ENCODE results near the gene ODC1.

ODC1 gene

GRCh38 chr2:10447895-10448575 is at the start of gene ODC1:
ODC1 (minus strand) TSS chr2:10448327; CDS start chr2:10445032, 3,295 bp downstream.
- no peaks in the 10 kb centered on the region for H3K27me3 Mint-ChIP-seq (ENCODE audit: low read depth, poor library complexity)
- no peak for TF ChIP-seq CTCF (IDR thresholded peaks at IDR 0.05)
- H3K27ac Mint-ChIP-seq: peak within 1 kb of the TSS; percentile 81
- no peaks in the 10 kb centered on the region for H3K9me3 Mint-ChIP-seq
- DNase-seq: peak; percentile 99
- peaks cover 19% of the 10 kb centered on the region for H3K36me3 Mint-ChIP-seq (ENCODE audit: low read depth)
- H3K4me3 Mint-ChIP-seq: peak within 1 kb of the TSS; percentile 90
- H3K4me1 Mint-ChIP-seq: peaks cover 45% of the 10 kb centered on the region

- H3K9me3 Mint-ChIP-seq: no peaks in the 10 kb centered on the region
- no peaks in the 10 kb centered on the region for H3K36me3 Mint-ChIP-seq (ENCODE audit: low read depth)
- H3K27me3 Mint-ChIP-seq (ENCODE audit: low read depth, poor library complexity): peaks cover 12% of the 10 kb centered on the region
- no peak overlapping the region for H3K4me3 Mint-ChIP-seq
- TF ChIP-seq CTCF (IDR thresholded peaks at IDR 0.05): no peak
- no peak for DNase-seq
- peaks cover 37% of the 10 kb centered on the region for H3K4me1 Mint-ChIP-seq
- H3K27ac Mint-ChIP-seq: no peak overlapping the region
Observed at GRCh38 chr2:10497797-10498251, 49.7 kb upstream of the ODC1 start.

GRCh38 chr2:10495988-10496313 is 47.8 kb upstream of the ODC1 start:
- H3K9me3 Mint-ChIP-seq: peaks cover 7% of the 10 kb centered on the region
- no peak for DNase-seq
- H3K27me3 Mint-ChIP-seq (ENCODE audit: low read depth, poor library complexity): peaks cover 12% of the 10 kb centered on the region
- H3K4me1 Mint-ChIP-seq: peaks cover 24% of the 10 kb centered on the region
- no peak overlapping the region for H3K4me3 Mint-ChIP-seq
- H3K27ac Mint-ChIP-seq: no peak overlapping the region
- TF ChIP-seq CTCF (IDR thresholded peaks at IDR 0.05): no peak
- H3K36me3 Mint-ChIP-seq (ENCODE audit: low read depth): peaks cover 4% of the 10 kb centered on the region

GRCh38 chr2:10495311-10495987 is 47.3 kb upstream of the ODC1 start:
- Mint-ChIP-seq H3K4me1 (peaks cover 24% of the 10 kb centered on the region), H3K9me3 (peaks cover 12% of the 10 kb centered on the region), H3K36me3 (ENCODE audit: low read depth) (peaks cover 5% of the 10 kb centered on the region), H3K4me3 (no peak overlapping the region), H3K27me3 (ENCODE audit: low read depth, poor library complexity) (peaks cover 12% of the 10 kb centered on the region), H3K27ac (no peak overlapping the region)
- no peak for DNase-seq
- TF ChIP-seq CTCF (IDR thresholded peaks at IDR 0.05): no peak

DNA sequence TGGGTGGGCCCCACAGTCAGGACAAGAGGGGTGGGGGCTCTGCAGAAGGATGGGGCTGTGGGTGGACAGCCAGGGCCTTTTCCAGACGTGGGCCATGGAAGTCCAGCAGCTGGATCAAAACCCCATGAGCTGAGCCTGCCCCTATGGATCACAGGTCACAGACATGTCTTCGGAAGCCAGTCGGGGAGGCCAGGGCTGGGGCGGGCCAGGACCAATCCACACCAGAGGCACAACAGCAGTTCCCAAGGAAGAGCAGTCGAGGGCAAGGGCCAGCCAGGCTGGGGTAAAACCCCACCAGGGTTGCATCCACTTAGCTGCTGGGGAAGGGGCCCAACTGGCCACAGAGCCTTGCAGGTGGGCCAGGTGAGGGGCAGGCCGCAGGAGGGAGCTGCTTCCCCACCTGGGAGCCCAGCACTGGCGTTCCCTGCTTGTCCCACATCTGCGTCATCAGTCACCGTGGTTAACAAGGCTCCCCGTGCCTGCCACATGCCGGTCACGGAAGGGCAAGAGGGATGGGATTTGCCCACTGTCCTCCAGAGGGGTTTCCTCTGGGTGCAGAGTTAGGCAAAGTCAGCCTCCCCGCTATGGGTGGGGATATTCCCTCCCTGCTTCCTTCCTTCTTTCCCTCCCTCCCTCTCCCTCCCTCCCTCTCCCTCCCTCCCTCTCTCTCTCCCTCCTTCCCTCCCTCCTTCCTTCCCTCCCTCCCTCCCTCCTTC is 46.4 kb upstream of the ODC1 start:
- no peak for DNase-seq
- TF ChIP-seq CTCF (IDR thresholded peaks at IDR 0.05): no peak
- H3K27me3 Mint-ChIP-seq (ENCODE audit: low read depth, poor library complexity): peaks cover 10% of the 10 kb centered on the region
- peaks cover 29% of the 10 kb centered on the region for H3K4me1 Mint-ChIP-seq
- peaks cover 12% of the 10 kb centered on the region for H3K9me3 Mint-ChIP-seq
- no peak overlapping the region for H3K4me3 Mint-ChIP-seq
- H3K27ac Mint-ChIP-seq: no peak overlapping the region
- peaks cover 5% of the 10 kb centered on the region for H3K36me3 Mint-ChIP-seq (ENCODE audit: low read depth)

Measured in nephron progenitor cell (in vitro differentiated cells).